ENCODE measurements around the gene CD4. TPM values are rescaled to one million over a fixed set of nuclear protein-coding genes. Genes with fewer than 3 reads are reported as not detected.

Gene CD4
- total and polyA plus RNA-seq, 2 of the 4 experiments (the other 2 are of a cell fraction) = 5.7 to 15.0 TPM

- peaks cover 62% of the 10 kb centered on the region for H3K36me3 ChIP-seq (ENCODE audit: control insufficient read depth, insufficient read depth, low read length)
- dilution Hi-C loops (cut with HindIII; ENCODE audit: low sequenced_read_pairs, unreplicated experiment) (no loop called here), in situ Hi-C loops (cut with MboI; ENCODE audit: low sequenced_read_pairs) (no loop called here), intact Hi-C loops (cut with micrococcal nuclease) (no loop called here)
- no peaks in the 10 kb centered on the region for H3K9me1 ChIP-seq (ENCODE audit: insufficient read depth, low read length)
- H3K23ac ChIP-seq (ENCODE audit: low read depth, low read length) = no peak overlapping the region
- H3K79me1 ChIP-seq (ENCODE audit: low read depth in 1 of 2, low read length in 2 of 2) = peaks cover 6 to 18% of the 10 kb centered on the region in 2 experiments
- H3K27me3 ChIP-seq (ENCODE audit: control insufficient read depth, insufficient read depth, low read length) = no peaks in the 10 kb centered on the region
- BruUV-seq (replicated peaks) = no TSS peak
- H4K8ac ChIP-seq (ENCODE audit: low read depth in 2 of 2, low read length in 2 of 2) = no peak overlapping the region
- no peak for ATAC-seq (ENCODE audit: low read depth)
- no peak overlapping the region for H2BK120ac ChIP-seq (ENCODE audit: low read depth, low read length)
- H2AK5ac ChIP-seq (ENCODE audit: low read depth, low read length) = no peak overlapping the region
- no peak overlapping the region for H4K91ac ChIP-seq (ENCODE audit: insufficient read depth, low read depth, low read length)
- no peak overlapping the region for H3K14ac ChIP-seq (replicated peaks; ENCODE audit: low read depth, low read length)
- ChIA-PET POLR2A (ENCODE audit: unreplicated experiment) (no interaction called here), CTCF (interaction anchor here (1.9 kb wide), 1 partner anchor 15 kb away, joined by 11 read pairs; the partner anchor contains the start of genes CDCA3 and USP5)
- no peak overlapping the region for H3K4ac ChIP-seq (ENCODE audit: low read depth, low read length)
- no peak overlapping the region for H3K56ac ChIP-seq (ENCODE audit: extremely low read depth, insufficient read depth, low read length)
- WGBS, 2 experiments (ENCODE audit: extremely low coverage in 2 of 2, insufficient read length in 1 of 2) = no CpG with 5 or more reads among the region's 16 CpGs
- H2BK5ac ChIP-seq (ENCODE audit: low read depth, low read length, poor library complexity, severe bottlenecking) = no peak overlapping the region
- H4K5ac ChIP-seq (ENCODE audit: low read depth, low read length) = no peak overlapping the region
- H3K9me3 ChIP-seq (ENCODE audit: control insufficient read depth, insufficient read depth, low read length) = no peaks in the 10 kb centered on the region
- H2BK15ac ChIP-seq (ENCODE audit: low read depth, low read length) = no peak overlapping the region
- peaks cover 3% of the 10 kb centered on the region for H4K20me1 ChIP-seq (ENCODE audit: insufficient read depth, low read length)
- H3K4me1 ChIP-seq (ENCODE audit: control insufficient read depth, insufficient read depth, low read length) = no peaks in the 10 kb centered on the region
- no peak for DNase-seq
- no peak overlapping the region for H3K18ac ChIP-seq (ENCODE audit: low read depth, low read length)
- H3K9ac ChIP-seq (ENCODE audit: low read depth, low read length) = no peak overlapping the region
- H3K4me3 ChIP-seq (ENCODE audit: insufficient read depth, low read depth, low read length) = no peak overlapping the region
- H2AK9ac ChIP-seq (replicated peaks; ENCODE audit: low read depth, low read length, poor library complexity) = peak overlapping the region; percentile 65
- no peak overlapping the region for H2AFZ ChIP-seq (replicated peaks; ENCODE audit: low read length, poor library complexity)
- TF ChIP-seq RCOR1 (IDR thresholded peaks at IDR 0.05; ENCODE audit: insufficient replicate concordance, low read length) = no peak
- no peak for TF ChIP-seq SMC3 (IDR thresholded peaks at IDR 0.05; ENCODE audit: low read depth, low read length)
- no peak for TF ChIP-seq RAD21 (IDR thresholded peaks at IDR 0.05; ENCODE audit: low read length)
- no peak for TF ChIP-seq MXI1 (IDR thresholded peaks at IDR 0.05; ENCODE audit: borderline replicate concordance, low read depth, low read length)
- no peak for TF ChIP-seq RFX5 (IDR thresholded peaks at IDR 0.05; ENCODE audit: low read depth, low read length)
- TF ChIP-seq ELK1 (IDR thresholded peaks at IDR 0.05; ENCODE audit: borderline replicate concordance, low read depth, low read length) = no peak
- no peak for TF ChIP-seq FOS (IDR thresholded peaks at IDR 0.05; ENCODE audit: low read depth, low read length)
- no peak for TF ChIP-seq CEBPB (IDR thresholded peaks at IDR 0.05; ENCODE audit: low read depth, low read length)
- TF ChIP-seq POLR2A (IDR thresholded peaks at IDR 0.05; ENCODE audit: low read depth, low read length) = no peak
- no peak for TF ChIP-seq USF2 (IDR thresholded peaks at IDR 0.05; ENCODE audit: low read depth, low read length)
- no peak for TF ChIP-seq BHLHE40 (IDR thresholded peaks at IDR 0.05; ENCODE audit: low read depth, low read length)
- no peak for TF ChIP-seq CHD1 (IDR thresholded peaks at IDR 0.05; ENCODE audit: low read depth, low read length)
- no peak for TF ChIP-seq NFE2L2 (IDR thresholded peaks at IDR 0.05; ENCODE audit: low read depth, low read length)
- no peak for TF ChIP-seq MAFK (IDR thresholded peaks at IDR 0.05; ENCODE audit: low read depth, low read length)
- TF ChIP-seq CTCF (conservative IDR thresholded peaks at IDR 0.05; ENCODE audit: low read depth, low read length) = no peak
- no peak for TF ChIP-seq MAZ (IDR thresholded peaks at IDR 0.05; ENCODE audit: borderline replicate concordance, low read depth, low read length)
- no peak overlapping the region for H2BK20ac ChIP-seq (ENCODE audit: low read depth, low read length)
- no peak overlapping the region for H3K27ac ChIP-seq (ENCODE audit: insufficient read depth, low read length)
- H3K4me2 ChIP-seq (ENCODE audit: low read depth, low read length) = no peak overlapping the region
Measured at GRCh38 chr12:6836851-6837250, 47.5 kb downstream of the CD4 start.
